Spleen (tissue), 7 donors: ENCODE results near the gene SEC22A.

ENCODE experiments used
- POLR2A ChIP-seq, 3 donors: fragments of 450-650 bp; IDR thresholded peaks; one replicate each; pipeline ENCODE4 v1.5.1; 2017; ENCODE audit warnings: antibody characterized with exemption in 3 of 3, mild to moderate bottlenecking in 1 of 3
- POLR2AphosphoS5 ChIP-seq, 3 donors: sonication (generic); formaldehyde crosslinking; IDR thresholded peaks; one replicate each; pipeline ENCODE4 v1.5.1; 2017; ENCODE audit warnings: antibody characterized with exemption in 3 of 3
- TF ChIP-seq, protein P1 (sequence below), 11 experiments: fragments of 200-600 bp in 7 of 11; fragments of 450-650 bp in 4 of 11; sonication (generic) in 4 of 11; IDR thresholded peaks in 8 of 11; conservative IDR thresholded peaks in 3 of 11; 1 replicate in 7 of 11; 2 replicates in 4 of 11; pipeline versions ENCODE4 v1.4.0 to v1.8.0; 2016 to 2021; ENCODE audit warnings: antibody characterized with exemption in 11 of 11, inconsistent platforms in 4 of 11, mild to moderate bottlenecking in 1 of 11
- donor health status: DM: no; HTN: no; CAD: no; lungs with moderate emphysema.
- donor health status: DM: no; HTN: no; CAD: no.
- donor health status: DM: no; HTN: no; CAD: no.

GRCh38 chr3:123201223-123201556 is 553 bp upstream of the SEC22A start:
- TF ChIP-seq, protein P1, sequence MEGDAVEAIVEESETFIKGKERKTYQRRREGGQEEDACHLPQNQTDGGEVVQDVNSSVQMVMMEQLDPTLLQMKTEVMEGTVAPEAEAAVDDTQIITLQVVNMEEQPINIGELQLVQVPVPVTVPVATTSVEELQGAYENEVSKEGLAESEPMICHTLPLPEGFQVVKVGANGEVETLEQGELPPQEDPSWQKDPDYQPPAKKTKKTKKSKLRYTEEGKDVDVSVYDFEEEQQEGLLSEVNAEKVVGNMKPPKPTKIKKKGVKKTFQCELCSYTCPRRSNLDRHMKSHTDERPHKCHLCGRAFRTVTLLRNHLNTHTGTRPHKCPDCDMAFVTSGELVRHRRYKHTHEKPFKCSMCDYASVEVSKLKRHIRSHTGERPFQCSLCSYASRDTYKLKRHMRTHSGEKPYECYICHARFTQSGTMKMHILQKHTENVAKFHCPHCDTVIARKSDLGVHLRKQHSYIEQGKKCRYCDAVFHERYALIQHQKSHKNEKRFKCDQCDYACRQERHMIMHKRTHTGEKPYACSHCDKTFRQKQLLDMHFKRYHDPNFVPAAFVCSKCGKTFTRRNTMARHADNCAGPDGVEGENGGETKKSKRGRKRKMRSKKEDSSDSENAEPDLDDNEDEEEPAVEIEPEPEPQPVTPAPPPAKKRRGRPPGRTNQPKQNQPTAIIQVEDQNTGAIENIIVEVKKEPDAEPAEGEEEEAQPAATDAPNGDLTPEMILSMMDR (IDR thresholded peaks at IDR 0.05 in 8 of 11, conservative IDR thresholded peaks at IDR 0.05 in 3 of 11), result no peak
- no peak for TF ChIP-seq POLR2AphosphoS5 (IDR thresholded peaks at IDR 0.05)
- no peak for TF ChIP-seq POLR2A (IDR thresholded peaks at IDR 0.05)
